WTC11 (cell line): ENCODE data around the gene ATXN7L2. TPM values are rescaled to one million over a fixed set of nuclear protein-coding genes. Genes with fewer than 3 reads are reported as not detected.

Experiments used
- FOXK1 ChIP-seq: sonication (generic); formaldehyde crosslinking; IDR thresholded peaks from 2 replicates; pipeline ENCODE4 v1.8.0; 2022; ENCODE audit warnings: mild to moderate bottlenecking, moderate library complexity, missing genetic modification reagents
- GABPB1 ChIP-seq: sonication (generic); formaldehyde crosslinking; IDR thresholded peaks from 2 replicates; pipeline ENCODE4 v1.8.1; 2023; ENCODE audit warnings: mild to moderate bottlenecking, missing genetic modification reagents
- GTF2I ChIP-seq: fragments of 250-450 bp; sonication (Bioruptor Pico); conservative IDR thresholded peaks from 2 replicates; pipeline ENCODE4 v1.4.0; 2021; ENCODE audit warnings: mild to moderate bottlenecking
- HMGA2 ChIP-seq: fragments of 250-450 bp; sonication (Bioruptor Pico); IDR thresholded peaks from 2 replicates; pipeline ENCODE4 v1.4.0; 2021; ENCODE audit warnings: mild to moderate bottlenecking, moderate library complexity
- JAZF1 ChIP-seq: fragments of 250-450 bp; sonication (Bioruptor Pico); IDR thresholded peaks from 2 replicates; pipeline ENCODE4 v1.9.0; 2021; ENCODE audit warnings: moderate library complexity, mild to moderate bottlenecking, inconsistent platforms
- JUN ChIP-seq: sonication (generic); formaldehyde crosslinking; IDR thresholded peaks from 2 replicates; pipeline ENCODE4 v1.8.0; 2023; ENCODE audit warnings: mild to moderate bottlenecking, missing genetic modification reagents
- RELA ChIP-seq: sonication (generic); formaldehyde crosslinking; IDR thresholded peaks from 2 replicates; pipeline ENCODE4 v1.8.1; 2022; ENCODE audit warnings: missing genetic modification reagents, mild to moderate bottlenecking, borderline replicate concordance
- RORB ChIP-seq: fragments of 250-450 bp; sonication (Bioruptor Pico); IDR thresholded peaks from 2 replicates; pipeline ENCODE4 v1.9.0; 2021; ENCODE audit warnings: mild to moderate bottlenecking
- SMAD3 ChIP-seq: sonication (generic); formaldehyde crosslinking; IDR thresholded peaks from 2 replicates; pipeline ENCODE4 v1.8.0; 2022; ENCODE audit warnings: missing genetic modification reagents, mild to moderate bottlenecking, borderline replicate concordance
- SOX15 ChIP-seq: fragments of 250-450 bp; sonication (Bioruptor Pico); IDR thresholded peaks from 2 replicates; pipeline ENCODE4 v1.9.0; 2021; ENCODE audit warnings: mild to moderate bottlenecking
- TCF7 ChIP-seq: sonication (generic); formaldehyde crosslinking; IDR thresholded peaks from 2 replicates; pipeline ENCODE4 v1.8.0; 2022; ENCODE audit warnings: mild to moderate bottlenecking, low read depth, missing genetic modification reagents, moderate library complexity
- ZNF121 ChIP-seq: sonication (generic); formaldehyde crosslinking; IDR thresholded peaks from 2 replicates; pipeline ENCODE4 v1.8.0; 2023; ENCODE audit warnings: missing genetic modification reagents
- ZNF219 ChIP-seq: sonication (generic); formaldehyde crosslinking; IDR thresholded peaks from 2 replicates; pipeline ENCODE4 v1.8.0; 2023; ENCODE audit warnings: missing genetic modification reagents, mild to moderate bottlenecking, borderline replicate concordance
- total RNA-seq: library from RNA; stranded (reverse); gene quantifications from 3 replicates; pipeline ENCODE4 v1.2.3, GENCODE V29; 2021
- TF ChIP-seq, protein P1 (sequence below): sonication (generic); formaldehyde crosslinking; IDR thresholded peaks from 2 replicates; pipeline ENCODE4 v1.8.0; 2023; ENCODE audit warnings: missing genetic modification reagents
- TF ChIP-seq, protein P2 (sequence below): sonication (generic); formaldehyde crosslinking; IDR thresholded peaks from 2 replicates; pipeline ENCODE4 v1.8.0; 2022; ENCODE audit warnings: mild to moderate bottlenecking, missing genetic modification reagents
- TF ChIP-seq, protein P3 (sequence below): fragments of 250-450 bp; sonication (Bioruptor Pico); conservative IDR thresholded peaks from 2 replicates; pipeline ENCODE4 v1.9.0; 2021; ENCODE audit warnings: mild to moderate bottlenecking
- TF ChIP-seq, protein P4 (sequence below): sonication (generic); formaldehyde crosslinking; conservative IDR thresholded peaks from 2 replicates; pipeline ENCODE4 v1.8.1; 2022; ENCODE audit warnings: mild to moderate bottlenecking, missing genetic modification reagents
- TF ChIP-seq, protein P5 (sequence below): fragments of 250-450 bp; sonication (Bioruptor Pico); IDR thresholded peaks from 2 replicates; pipeline ENCODE4 v1.8.0; 2021; ENCODE audit warnings: mild to moderate bottlenecking
- TF ChIP-seq, protein P6 (sequence below): sonication (generic); formaldehyde crosslinking; IDR thresholded peaks from 2 replicates; pipeline ENCODE4 v1.8.1; 2022; ENCODE audit warnings: low read depth, missing genetic modification reagents, borderline replicate concordance
- TF ChIP-seq, protein P7 (sequence below): sonication (generic); formaldehyde crosslinking; IDR thresholded peaks from 2 replicates; pipeline ENCODE4 v1.8.1; 2023; ENCODE audit warnings: mild to moderate bottlenecking, moderate library complexity, missing genetic modification reagents
- TF ChIP-seq, protein P8 (sequence below): sonication (generic); formaldehyde crosslinking; IDR thresholded peaks from 2 replicates; pipeline ENCODE4 v1.8.1; 2023; ENCODE audit warnings: mild to moderate bottlenecking, missing genetic modification reagents, borderline replicate concordance

Gene ATXN7L2
- total RNA-seq, 1 experiment from 2014 or later, result 11.1 TPM

DNA sequence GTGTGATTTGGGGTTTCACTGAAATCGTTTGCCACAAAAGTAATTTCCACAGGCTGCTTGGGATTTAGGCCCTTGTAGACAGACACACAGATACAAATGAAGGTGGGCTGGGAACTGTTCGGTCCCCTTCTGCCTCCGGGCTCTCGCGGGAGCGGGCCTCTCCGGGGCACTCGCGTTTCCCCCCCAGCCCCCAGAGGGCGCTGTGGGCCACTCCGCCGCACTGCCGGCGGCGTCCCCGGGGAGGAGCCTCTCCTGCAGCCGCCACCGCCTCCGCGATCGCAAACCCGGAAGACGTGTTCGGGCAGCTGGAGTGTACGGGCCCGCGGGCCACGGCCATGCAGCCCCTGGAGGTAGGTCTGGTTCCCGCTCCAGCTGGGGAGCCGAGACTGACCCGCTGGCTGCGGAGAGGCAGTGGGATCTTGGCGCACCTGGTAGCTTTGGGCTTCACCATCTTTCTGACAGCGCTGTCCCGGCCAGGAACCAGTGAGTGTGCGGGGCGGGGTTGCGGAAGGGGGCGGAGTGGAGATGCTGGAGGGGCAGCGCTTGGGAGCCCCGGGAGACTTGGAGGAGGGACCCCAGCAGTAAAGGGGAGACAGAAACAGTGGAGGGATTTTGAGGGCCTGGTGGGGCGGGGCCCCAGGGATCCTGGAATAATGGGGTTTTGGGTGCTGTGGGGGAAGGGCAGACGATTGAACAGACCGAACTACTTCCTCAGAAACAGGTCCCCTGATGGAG, 10.3 kb downstream of the ATXN7L2 start, which contains the start of gene CYB561D1 (continued):
- TF ChIP-seq, protein P1, sequence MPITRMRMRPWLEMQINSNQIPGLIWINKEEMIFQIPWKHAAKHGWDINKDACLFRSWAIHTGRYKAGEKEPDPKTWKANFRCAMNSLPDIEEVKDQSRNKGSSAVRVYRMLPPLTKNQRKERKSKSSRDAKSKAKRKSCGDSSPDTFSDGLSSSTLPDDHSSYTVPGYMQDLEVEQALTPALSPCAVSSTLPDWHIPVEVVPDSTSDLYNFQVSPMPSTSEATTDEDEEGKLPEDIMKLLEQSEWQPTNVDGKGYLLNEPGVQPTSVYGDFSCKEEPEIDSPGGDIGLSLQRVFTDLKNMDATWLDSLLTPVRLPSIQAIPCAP (CRISPR knock-in tag), result no peak
- no peak for TF ChIP-seq HMGA2
- TF ChIP-seq SOX15 (CRISPR knock-in tag), result no peak
- TF ChIP-seq JAZF1 (CRISPR knock-in tag), result no peak
- TF ChIP-seq GTF2I (CRISPR knock-in tag), result no peak
- TF ChIP-seq, protein P2, sequence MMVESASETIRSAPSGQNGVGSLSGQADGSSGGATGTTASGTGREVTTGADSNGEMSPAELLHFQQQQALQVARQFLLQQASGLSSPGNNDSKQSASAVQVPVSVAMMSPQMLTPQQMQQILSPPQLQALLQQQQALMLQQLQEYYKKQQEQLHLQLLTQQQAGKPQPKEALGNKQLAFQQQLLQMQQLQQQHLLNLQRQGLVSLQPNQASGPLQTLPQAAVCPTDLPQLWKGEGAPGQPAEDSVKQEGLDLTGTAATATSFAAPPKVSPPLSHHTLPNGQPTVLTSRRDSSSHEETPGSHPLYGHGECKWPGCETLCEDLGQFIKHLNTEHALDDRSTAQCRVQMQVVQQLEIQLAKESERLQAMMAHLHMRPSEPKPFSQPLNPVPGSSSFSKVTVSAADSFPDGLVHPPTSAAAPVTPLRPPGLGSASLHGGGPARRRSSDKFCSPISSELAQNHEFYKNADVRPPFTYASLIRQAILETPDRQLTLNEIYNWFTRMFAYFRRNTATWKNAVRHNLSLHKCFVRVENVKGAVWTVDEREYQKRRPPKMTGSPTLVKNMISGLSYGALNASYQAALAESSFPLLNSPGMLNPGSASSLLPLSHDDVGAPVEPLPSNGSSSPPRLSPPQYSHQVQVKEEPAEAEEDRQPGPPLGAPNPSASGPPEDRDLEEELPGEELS (CRISPR knock-in tag), result peak; percentile 39; the same call in 1 of the 2 replicates
- TF ChIP-seq FOXK1, result peak; percentile 67; the same call in 1 of the 2 replicates
- TF ChIP-seq, protein P3, sequence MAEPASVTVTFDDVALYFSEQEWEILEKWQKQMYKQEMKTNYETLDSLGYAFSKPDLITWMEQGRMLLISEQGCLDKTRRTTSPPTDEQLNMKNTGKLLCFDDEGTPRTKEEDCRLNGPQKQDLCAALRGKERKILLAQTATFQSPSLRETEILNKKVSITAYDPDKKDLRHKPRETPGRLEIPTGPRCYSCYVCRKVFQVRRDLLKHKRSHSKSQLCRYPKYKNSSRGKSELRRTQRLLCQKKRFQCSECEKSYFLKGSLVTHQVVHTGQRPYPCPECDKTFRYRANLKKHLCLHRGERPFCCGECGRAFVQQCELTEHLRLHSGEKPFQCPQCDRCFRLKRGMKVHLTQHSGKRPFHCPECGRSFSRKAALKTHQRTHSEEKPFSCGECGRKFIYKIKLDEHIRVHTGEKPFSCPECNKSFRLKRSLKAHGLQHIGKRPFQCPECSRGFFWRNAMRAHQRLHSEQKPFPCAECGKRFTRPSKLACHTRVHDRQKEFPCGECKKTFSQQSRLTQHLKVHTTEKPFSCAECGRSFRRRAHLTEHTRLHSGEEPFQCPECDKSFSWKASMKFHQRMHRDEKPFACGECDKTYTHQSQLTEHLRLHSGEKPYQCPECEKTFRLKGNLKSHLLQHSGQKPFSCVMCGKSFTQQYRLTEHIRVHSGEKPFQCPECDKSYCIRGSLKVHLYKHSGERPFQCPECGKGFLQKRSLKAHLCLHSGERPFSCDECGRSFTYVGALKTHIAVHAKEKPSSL, result no peak
- TF ChIP-seq, protein P4, sequence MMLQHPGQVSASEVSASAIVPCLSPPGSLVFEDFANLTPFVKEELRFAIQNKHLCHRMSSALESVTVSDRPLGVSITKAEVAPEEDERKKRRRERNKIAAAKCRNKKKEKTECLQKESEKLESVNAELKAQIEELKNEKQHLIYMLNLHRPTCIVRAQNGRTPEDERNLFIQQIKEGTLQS (CRISPR knock-in tag), result no peak
- TF ChIP-seq, protein P5, sequence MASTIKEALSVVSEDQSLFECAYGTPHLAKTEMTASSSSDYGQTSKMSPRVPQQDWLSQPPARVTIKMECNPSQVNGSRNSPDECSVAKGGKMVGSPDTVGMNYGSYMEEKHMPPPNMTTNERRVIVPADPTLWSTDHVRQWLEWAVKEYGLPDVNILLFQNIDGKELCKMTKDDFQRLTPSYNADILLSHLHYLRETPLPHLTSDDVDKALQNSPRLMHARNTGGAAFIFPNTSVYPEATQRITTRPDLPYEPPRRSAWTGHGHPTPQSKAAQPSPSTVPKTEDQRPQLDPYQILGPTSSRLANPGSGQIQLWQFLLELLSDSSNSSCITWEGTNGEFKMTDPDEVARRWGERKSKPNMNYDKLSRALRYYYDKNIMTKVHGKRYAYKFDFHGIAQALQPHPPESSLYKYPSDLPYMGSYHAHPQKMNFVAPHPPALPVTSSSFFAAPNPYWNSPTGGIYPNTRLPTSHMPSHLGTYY (CRISPR knock-in tag), result no peak
- no peak for TF ChIP-seq RORB (CRISPR knock-in tag)
- TF ChIP-seq ZNF121, result 0 out of 2 replicates have a peak, but pooled peaks have one; percentile 47
- no peak for TF ChIP-seq RELA (CRISPR knock-in tag)
- TF ChIP-seq SMAD3 (CRISPR knock-in tag), result peak; percentile 16; the same call in 1 of the 2 replicates
- no peak for TF ChIP-seq JUN (CRISPR knock-in tag)
- TF ChIP-seq, protein P6, sequence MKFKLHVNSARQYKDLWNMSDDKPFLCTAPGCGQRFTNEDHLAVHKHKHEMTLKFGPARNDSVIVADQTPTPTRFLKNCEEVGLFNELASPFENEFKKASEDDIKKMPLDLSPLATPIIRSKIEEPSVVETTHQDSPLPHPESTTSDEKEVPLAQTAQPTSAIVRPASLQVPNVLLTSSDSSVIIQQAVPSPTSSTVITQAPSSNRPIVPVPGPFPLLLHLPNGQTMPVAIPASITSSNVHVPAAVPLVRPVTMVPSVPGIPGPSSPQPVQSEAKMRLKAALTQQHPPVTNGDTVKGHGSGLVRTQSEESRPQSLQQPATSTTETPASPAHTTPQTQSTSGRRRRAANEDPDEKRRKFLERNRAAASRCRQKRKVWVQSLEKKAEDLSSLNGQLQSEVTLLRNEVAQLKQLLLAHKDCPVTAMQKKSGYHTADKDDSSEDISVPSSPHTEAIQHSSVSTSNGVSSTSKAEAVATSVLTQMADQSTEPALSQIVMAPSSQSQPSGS, result no peak
- peak; percentile 38; the same call in 1 of the 2 replicates for TF ChIP-seq GABPB1
- TF ChIP-seq, protein P7, sequence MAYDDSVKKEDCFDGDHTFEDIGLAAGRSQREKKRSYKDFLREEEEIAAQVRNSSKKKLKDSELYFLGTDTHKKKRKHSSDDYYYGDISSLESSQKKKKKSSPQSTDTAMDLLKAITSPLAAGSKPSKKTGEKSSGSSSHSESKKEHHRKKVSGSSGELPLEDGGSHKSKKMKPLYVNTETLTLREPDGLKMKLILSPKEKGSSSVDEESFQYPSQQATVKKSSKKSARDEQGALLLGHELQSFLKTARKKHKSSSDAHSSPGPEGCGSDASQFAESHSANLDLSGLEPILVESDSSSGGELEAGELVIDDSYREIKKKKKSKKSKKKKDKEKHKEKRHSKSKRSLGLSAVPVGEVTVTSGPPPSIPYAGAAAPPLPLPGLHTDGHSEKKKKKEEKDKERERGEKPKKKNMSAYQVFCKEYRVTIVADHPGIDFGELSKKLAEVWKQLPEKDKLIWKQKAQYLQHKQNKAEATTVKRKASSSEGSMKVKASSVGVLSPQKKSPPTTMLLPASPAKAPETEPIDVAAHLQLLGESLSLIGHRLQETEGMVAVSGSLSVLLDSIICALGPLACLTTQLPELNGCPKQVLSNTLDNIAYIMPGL (CRISPR knock-in tag), result peak; percentile 91
- TF ChIP-seq, protein P8, sequence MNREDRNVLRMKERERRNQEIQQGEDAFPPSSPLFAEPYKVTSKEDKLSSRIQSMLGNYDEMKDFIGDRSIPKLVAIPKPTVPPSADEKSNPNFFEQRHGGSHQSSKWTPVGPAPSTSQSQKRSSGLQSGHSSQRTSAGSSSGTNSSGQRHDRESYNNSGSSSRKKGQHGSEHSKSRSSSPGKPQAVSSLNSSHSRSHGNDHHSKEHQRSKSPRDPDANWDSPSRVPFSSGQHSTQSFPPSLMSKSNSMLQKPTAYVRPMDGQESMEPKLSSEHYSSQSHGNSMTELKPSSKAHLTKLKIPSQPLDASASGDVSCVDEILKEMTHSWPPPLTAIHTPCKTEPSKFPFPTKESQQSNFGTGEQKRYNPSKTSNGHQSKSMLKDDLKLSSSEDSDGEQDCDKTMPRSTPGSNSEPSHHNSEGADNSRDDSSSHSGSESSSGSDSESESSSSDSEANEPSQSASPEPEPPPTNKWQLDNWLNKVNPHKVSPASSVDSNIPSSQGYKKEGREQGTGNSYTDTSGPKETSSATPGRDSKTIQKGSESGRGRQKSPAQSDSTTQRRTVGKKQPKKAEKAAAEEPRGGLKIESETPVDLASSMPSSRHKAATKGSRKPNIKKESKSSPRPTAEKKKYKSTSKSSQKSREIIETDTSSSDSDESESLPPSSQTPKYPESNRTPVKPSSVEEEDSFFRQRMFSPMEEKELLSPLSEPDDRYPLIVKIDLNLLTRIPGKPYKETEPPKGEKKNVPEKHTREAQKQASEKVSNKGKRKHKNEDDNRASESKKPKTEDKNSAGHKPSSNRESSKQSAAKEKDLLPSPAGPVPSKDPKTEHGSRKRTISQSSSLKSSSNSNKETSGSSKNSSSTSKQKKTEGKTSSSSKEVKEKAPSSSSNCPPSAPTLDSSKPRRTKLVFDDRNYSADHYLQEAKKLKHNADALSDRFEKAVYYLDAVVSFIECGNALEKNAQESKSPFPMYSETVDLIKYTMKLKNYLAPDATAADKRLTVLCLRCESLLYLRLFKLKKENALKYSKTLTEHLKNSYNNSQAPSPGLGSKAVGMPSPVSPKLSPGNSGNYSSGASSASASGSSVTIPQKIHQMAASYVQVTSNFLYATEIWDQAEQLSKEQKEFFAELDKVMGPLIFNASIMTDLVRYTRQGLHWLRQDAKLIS (CRISPR knock-in tag), result peak; percentile 66; the same call in 1 of the 2 replicates
- TF ChIP-seq ZNF219 (CRISPR knock-in tag), result no peak
- no peak for TF ChIP-seq TCF7 (CRISPR knock-in tag)
